ENCODE data around the gene POLA1.

POLA1 gene

DNA sequence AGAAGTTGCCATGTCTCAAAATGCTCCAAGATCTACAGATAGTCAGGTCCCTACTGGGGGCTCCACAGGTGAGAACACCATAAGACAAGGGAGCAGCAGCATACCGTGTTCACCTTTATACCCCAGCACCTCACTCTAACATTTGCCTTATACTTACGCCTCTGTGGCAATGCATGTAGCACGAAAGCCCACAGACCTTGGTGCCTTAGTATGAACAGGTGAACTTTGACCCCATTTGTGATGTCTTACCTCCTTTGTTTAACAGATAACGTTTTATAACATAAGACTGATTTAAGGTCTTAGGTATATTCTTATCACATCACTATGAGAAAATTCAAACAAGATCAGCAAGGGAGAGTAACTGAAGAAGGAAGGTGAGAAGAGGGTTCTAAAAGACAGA is 193.2 kb downstream of the POLA1 start:
- DNase-seq (ENCODE audit: low spot score in 2 of 2) = no peak
- H3K27me3 ChIP-seq (ENCODE audit: low read depth) = no peaks in the 10 kb centered on the region
- H3K4me1 ChIP-seq = peaks cover 19% of the 10 kb centered on the region
- peaks cover 20% of the 10 kb centered on the region for H3K36me3 ChIP-seq (replicated peaks)
- in situ Hi-C loops (cut with MboI; ENCODE audit: low sequenced_read_pairs) = no loop called here
- H3K4me3 ChIP-seq = no peak overlapping the region
- H3K9me3 ChIP-seq = no peaks in the 10 kb centered on the region

DNA sequence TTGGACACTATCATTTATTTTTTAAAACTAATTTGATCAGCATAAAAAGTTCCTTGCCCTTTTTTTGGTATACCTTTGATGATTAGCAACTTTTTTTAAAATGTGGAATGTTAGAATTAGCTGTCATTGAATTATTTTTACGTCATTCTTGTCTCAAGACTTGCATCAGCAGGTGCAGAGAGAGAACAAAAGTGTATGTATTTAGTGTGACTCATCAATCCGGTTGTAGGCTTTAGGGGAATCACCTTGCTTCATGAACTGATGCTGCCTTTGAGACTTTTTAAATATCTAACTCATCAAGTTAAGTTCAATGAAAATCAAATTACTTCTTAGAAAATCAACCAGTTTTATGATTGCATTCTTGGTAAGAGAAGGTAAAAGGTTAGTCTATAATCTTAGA is 197.0 kb downstream of the POLA1 start:
- peaks cover 31% of the 10 kb centered on the region for H3K36me3 ChIP-seq (replicated peaks)
- no peak overlapping the region for H3K4me3 ChIP-seq
- in situ Hi-C loops (cut with MboI; ENCODE audit: low sequenced_read_pairs) = no loop called here

DNA sequence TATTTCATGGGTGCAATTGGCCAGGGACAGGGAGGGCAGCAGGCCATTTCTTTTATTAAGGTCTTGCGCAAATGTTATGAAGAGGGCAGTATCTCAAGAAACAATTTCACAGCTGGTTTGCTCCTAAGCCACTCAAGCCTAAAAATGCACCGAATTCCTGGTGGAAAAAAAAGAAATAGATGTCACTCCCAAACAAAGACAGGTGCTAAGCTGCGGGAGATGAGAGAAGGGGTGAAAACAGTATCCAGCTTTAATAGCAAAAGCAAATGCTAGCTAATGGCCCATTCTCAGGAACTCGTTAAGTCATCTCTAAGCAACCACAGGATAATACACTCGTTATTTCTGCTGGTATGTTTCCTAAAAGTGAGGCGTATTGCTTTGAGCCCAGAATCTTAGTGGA is 205.7 kb downstream of the POLA1 start:
- peaks cover 15% of the 10 kb centered on the region for H3K4me1 ChIP-seq
- DNase-seq (ENCODE audit: low spot score in 2 of 2) = no peak
- no peak overlapping the region for H3K4me3 ChIP-seq
- H3K9me3 ChIP-seq = no peaks in the 10 kb centered on the region
- H3K27me3 ChIP-seq (ENCODE audit: low read depth) = no peaks in the 10 kb centered on the region
- peaks cover 6% of the 10 kb centered on the region for H3K36me3 ChIP-seq (replicated peaks)
- in situ Hi-C loops (cut with MboI; ENCODE audit: low sequenced_read_pairs) = no loop called here

More for the DNA sequence above, 197.0 kb downstream of the POLA1 start:
- no peaks in the 10 kb centered on the region for H3K4me1 ChIP-seq
- H3K9me3 ChIP-seq = no peaks in the 10 kb centered on the region
- H3K27me3 ChIP-seq (ENCODE audit: low read depth) = no peaks in the 10 kb centered on the region
- DNase-seq (ENCODE audit: low spot score in 2 of 2) = no peak

DNA sequence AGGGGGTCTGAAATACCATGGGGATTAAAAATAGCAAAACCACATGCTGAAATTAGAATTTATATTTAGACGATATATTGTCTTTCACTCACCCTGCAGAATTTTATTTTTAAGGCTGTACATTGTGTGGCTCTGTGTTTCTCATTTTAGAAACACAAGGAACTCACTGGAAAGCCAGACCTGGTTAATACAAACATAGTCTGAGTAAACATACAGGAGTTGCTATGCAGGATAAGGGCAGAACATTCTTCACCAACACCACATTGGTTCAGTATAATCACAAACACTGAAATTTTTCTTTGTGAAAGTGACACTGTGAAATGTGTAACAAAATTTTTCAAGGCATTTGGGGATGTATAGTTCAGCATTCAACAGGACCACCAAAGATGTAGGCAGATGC is 206.5 kb downstream of the POLA1 start:
- Histone ChIP-seq H3K36me3 (replicated peaks) (peaks cover 8% of the 10 kb centered on the region), H3K9me3 (no peaks in the 10 kb centered on the region), H3K4me3 (no peak overlapping the region), H3K27me3 (ENCODE audit: low read depth) (no peaks in the 10 kb centered on the region), H3K4me1 (peaks cover 15% of the 10 kb centered on the region)
- in situ Hi-C loops (cut with MboI; ENCODE audit: low sequenced_read_pairs) = no loop called here
- DNase-seq (ENCODE audit: low spot score in 2 of 2) = no peak

DNA sequence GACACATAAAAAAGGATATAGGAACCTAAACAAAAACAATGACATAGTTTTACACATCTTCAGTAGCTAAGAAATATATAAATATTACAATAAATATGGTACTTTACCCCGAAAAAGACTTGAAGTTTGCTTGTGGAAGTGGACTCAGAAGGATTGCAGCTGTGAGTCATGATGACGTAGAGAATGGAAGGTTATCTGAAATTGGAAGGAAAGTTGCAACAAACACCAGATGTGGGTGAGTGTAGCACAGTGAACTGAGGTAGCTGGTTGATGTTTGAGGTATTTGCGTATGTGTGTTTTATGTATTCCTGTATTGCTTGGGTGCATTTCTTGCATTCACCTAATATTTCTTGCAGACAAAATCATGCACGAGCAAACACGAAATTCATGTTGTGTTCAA is 209.1 kb downstream of the POLA1 start:
- Histone ChIP-seq H3K4me3 (no peak overlapping the region), H3K4me1 (peaks cover 11% of the 10 kb centered on the region), H3K9me3 (no peaks in the 10 kb centered on the region), H3K27me3 (ENCODE audit: low read depth) (no peaks in the 10 kb centered on the region), H3K36me3 (replicated peaks) (peaks cover 8% of the 10 kb centered on the region)
- DNase-seq (ENCODE audit: low spot score in 2 of 2) = no peak
- in situ Hi-C loops (cut with MboI; ENCODE audit: low sequenced_read_pairs) = no loop called here

DNA sequence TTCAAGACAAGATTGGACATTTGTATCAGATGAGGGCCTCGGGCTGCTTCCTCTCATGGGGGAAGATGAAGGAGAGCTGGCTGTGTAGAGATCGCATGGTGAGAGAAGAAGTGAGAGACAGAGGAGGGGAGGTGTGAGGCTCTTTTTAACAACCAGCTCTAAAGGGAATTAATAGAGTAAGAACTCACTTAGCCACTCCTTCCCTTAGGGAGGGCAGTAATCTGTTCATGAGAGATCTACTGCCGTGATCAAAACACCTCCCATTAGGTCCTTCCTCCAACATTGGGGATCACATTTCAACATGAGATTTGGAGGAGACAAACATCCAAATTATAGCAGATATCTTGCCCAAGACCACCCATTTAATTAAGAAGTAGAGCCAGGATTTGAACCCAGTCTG is 225.0 kb downstream of the POLA1 start:
- in situ Hi-C loops (cut with MboI; ENCODE audit: low sequenced_read_pairs) = no loop called here
- H3K36me3 ChIP-seq (replicated peaks) = peaks cover 8% of the 10 kb centered on the region
- H3K4me3 ChIP-seq = no peak overlapping the region
- H3K9me3 ChIP-seq = no peaks in the 10 kb centered on the region
- no peaks in the 10 kb centered on the region for H3K27me3 ChIP-seq (ENCODE audit: low read depth)
- no peak for DNase-seq (ENCODE audit: low spot score in 2 of 2)
- H3K4me1 ChIP-seq = peaks cover 28% of the 10 kb centered on the region

DNA sequence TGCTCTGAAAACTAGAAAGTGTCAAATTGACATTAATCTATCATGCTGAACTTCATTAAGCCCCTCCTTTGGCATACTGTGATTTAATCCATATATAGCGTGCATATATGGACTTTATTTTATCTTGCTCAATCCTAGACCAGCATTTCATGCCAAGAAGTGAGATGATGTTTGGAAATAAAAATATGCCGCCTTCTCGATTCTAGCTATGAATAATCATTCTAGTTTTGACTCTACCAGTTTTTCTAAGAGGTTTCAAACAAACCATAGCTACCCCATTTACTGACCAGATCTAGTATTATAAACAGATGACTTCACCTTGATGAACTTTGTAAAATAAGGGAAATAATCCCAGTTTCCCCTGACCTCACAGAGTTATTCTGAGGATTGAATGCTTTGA is 227.1 kb downstream of the POLA1 start:
- Histone ChIP-seq H3K27me3 (ENCODE audit: low read depth) (no peaks in the 10 kb centered on the region), H3K4me1 (peaks cover 28% of the 10 kb centered on the region), H3K9me3 (no peaks in the 10 kb centered on the region), H3K4me3 (no peak overlapping the region), H3K36me3 (replicated peaks) (peaks cover 14% of the 10 kb centered on the region)
- DNase-seq (ENCODE audit: low spot score in 2 of 2) = no peak
- in situ Hi-C loops (cut with MboI; ENCODE audit: low sequenced_read_pairs) = no loop called here

DNA sequence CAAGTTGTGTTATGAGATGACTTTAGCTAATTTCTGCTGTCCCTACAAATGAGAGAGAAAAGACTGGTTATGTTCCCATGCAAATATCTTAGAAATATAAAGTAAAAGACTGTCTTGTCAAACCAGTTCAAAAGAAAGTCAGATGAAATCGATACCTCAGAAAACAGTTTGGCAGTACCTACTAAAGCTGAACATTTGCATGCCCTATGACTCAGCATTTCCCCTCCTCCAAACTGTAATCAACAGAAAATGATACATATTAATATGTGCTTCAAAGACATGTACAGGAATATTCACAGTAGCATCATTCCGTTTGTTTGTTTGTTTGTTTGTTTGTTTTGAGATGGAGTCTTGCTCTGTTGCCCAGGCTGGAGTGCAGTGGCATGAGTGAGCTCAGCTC is 231.7 kb downstream of the POLA1 start:
- no peak overlapping the region for H3K4me3 ChIP-seq
- no peak for DNase-seq (ENCODE audit: low spot score in 2 of 2)
- H3K27me3 ChIP-seq (ENCODE audit: low read depth) = no peaks in the 10 kb centered on the region
- peaks cover 14% of the 10 kb centered on the region for H3K36me3 ChIP-seq (replicated peaks)
- H3K4me1 ChIP-seq = peaks cover 13% of the 10 kb centered on the region
- H3K9me3 ChIP-seq = no peaks in the 10 kb centered on the region
- in situ Hi-C loops (cut with MboI; ENCODE audit: low sequenced_read_pairs) = no loop called here

DNA sequence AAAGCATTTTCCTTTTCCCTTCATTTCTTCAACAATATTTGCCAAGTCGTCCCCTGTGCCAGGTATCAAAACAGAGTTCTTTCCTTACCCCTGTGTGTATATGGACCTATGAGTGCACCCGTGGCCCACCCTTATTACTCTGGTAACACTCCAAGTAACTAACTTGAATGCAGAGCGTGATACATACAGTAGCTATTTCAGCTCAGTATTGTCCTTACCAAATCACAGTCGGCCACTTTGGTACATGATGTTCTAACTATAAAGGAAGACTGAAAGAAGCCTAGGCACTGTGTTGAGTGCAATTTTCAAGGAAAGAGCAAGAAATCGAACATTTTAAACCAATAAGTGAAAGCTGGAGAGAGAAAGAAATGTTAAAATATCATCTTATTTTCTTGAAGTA is 233.7 kb downstream of the POLA1 start:
- in situ Hi-C loops (cut with MboI; ENCODE audit: low sequenced_read_pairs) = no loop called here
- H3K36me3 ChIP-seq (replicated peaks) = peaks cover 13% of the 10 kb centered on the region
- H3K4me3 ChIP-seq = no peak overlapping the region
- DNase-seq (ENCODE audit: low spot score in 2 of 2) = no peak
- H3K9me3 ChIP-seq = no peaks in the 10 kb centered on the region
- peaks cover 8% of the 10 kb centered on the region; the same call in 1 of the 2 replicates for H3K4me1 ChIP-seq
- no peaks in the 10 kb centered on the region for H3K27me3 ChIP-seq (ENCODE audit: low read depth)

DNA sequence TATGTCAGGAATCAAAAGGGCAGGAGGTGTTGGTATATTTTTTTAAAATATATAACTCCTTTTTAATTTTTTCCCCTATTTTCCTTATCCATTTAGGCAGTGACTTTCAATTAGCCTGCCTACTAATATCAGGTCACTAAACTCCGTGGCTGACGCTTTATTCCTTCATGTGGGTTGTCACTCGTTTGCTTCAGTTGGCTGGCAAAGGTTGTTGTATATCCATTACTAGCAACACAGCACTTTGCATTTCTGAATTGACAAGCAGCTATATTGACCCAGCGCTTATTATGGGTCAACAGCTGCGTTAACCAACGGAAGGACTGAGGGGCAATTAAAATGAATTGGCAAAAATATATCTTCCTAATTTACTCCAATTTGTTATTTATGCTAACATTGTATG is 234.4 kb downstream of the POLA1 start:
- in situ Hi-C loops (cut with MboI; ENCODE audit: low sequenced_read_pairs) = no loop called here
- Histone ChIP-seq H3K9me3 (no peaks in the 10 kb centered on the region), H3K36me3 (replicated peaks) (peaks cover 17% of the 10 kb centered on the region), H3K4me3 (no peak overlapping the region), H3K27me3 (ENCODE audit: low read depth) (no peaks in the 10 kb centered on the region), H3K4me1 (peaks cover 8% of the 10 kb centered on the region; the same call in 1 of the 2 replicates)
- no peak for DNase-seq (ENCODE audit: low spot score in 2 of 2)

DNA sequence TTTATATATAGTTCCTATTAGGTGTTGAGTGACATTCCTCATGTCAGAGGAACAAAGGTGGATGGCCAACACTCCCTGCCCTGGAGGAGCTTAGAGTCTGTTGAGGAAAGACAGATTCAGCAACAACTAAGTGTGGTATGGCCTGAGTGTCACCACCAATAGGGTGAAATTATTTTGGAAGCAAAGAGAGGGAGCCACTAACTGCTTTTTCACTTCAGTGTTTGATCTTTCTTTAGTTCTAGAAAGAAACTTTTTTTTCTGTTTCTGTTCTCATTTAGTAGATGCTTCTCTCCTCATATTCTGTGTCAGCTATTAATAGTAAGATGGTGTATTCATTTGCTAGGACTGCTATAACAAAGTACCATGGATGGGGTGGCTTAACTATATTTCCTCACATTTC is 240.6 kb downstream of the POLA1 start:
- in situ Hi-C loops (cut with MboI; ENCODE audit: low sequenced_read_pairs) = no loop called here
- H3K36me3 ChIP-seq (replicated peaks) = peaks cover 21% of the 10 kb centered on the region

DNA sequence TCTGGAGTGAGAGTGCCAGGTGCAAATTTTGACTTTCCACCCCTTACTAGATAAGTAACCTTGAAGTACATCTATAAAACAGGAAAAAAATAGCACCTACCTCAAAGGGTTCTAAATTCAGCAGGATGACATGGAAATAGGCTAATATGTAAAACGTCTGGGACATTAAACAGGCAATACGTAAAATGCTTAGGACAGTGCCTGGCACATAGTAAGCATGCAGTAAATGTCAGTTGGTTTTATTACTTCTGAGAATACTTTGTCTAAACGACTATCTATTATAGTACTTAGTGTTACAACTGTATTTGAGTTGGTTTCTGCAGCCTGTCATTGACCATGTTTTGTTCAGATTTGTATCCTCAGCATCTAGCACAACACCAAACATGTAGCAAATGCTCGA is 251.3 kb downstream of the POLA1 start:
- Histone ChIP-seq H3K27me3 (ENCODE audit: low read depth) (no peaks in the 10 kb centered on the region), H3K36me3 (replicated peaks) (no peaks in the 10 kb centered on the region), H3K9me3 (no peaks in the 10 kb centered on the region), H3K4me3 (no peak overlapping the region), H3K4me1 (peaks cover 22% of the 10 kb centered on the region)
- in situ Hi-C loops (cut with MboI; ENCODE audit: low sequenced_read_pairs) = no loop called here
- DNase-seq (ENCODE audit: low spot score in 2 of 2) = no peak

More for the DNA sequence above, 240.6 kb downstream of the POLA1 start:
- Histone ChIP-seq H3K4me3 (no peak overlapping the region), H3K9me3 (no peaks in the 10 kb centered on the region), H3K4me1 (peaks cover 4% of the 10 kb centered on the region; the same call in 1 of the 2 replicates), H3K27me3 (ENCODE audit: low read depth) (no peaks in the 10 kb centered on the region)
- no peak for DNase-seq (ENCODE audit: low spot score in 2 of 2)

DNA sequence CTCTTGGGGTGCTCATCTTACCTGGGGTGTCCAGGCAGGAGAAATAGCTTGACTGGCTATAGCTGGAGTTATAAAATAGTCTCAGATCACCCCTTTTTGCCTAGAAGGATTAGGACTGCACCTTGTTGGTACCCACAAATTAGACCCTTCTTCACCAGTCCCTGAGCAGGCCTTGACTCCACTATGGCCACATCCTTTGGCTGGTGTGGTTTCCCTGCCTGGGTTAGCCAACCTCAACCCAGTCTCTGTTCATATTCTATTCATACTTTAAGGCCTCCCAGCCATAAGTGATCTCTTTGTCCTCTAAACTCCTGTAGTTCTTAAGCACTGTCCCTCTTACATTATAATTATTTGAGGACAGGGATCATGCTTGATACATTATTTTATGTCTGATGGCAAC is 252.7 kb downstream of the POLA1 start:
- Histone ChIP-seq H3K4me1 (peaks cover 13% of the 10 kb centered on the region), H3K4me3 (no peak overlapping the region), H3K36me3 (replicated peaks) (no peaks in the 10 kb centered on the region), H3K9me3 (no peaks in the 10 kb centered on the region), H3K27me3 (ENCODE audit: low read depth) (no peaks in the 10 kb centered on the region)
- DNase-seq (ENCODE audit: low spot score in 2 of 2) = no peak
- in situ Hi-C loops (cut with MboI; ENCODE audit: low sequenced_read_pairs) = no loop called here

DNA sequence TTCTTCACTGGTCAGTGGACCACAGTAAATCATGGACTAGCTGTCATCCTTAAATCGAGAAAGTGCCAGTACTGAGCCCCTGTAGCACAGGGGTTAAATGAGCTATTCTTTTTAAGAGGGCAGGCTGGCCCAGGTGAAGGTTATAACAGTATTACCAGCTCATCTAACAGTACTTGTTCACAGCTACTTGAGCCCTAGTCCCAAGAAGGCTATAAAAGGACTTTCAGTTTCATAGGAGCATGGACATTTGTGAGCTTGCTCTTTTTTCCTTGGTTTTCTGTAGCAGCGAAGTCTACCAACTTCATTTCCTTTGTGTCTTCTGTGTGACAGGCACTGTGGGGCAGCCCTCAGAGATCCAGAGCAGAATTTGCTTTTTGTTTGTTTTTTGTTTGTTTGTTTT is 261.0 kb downstream of the POLA1 start:
- Histone ChIP-seq H3K4me1 (peaks cover 20% of the 10 kb centered on the region), H3K4me3 (no peak overlapping the region), H3K9me3 (no peaks in the 10 kb centered on the region), H3K27me3 (ENCODE audit: low read depth) (no peaks in the 10 kb centered on the region), H3K36me3 (replicated peaks) (no peaks in the 10 kb centered on the region)
- in situ Hi-C loops (cut with MboI; ENCODE audit: low sequenced_read_pairs) = no loop called here
- DNase-seq (ENCODE audit: low spot score in 2 of 2) = no peak

DNA sequence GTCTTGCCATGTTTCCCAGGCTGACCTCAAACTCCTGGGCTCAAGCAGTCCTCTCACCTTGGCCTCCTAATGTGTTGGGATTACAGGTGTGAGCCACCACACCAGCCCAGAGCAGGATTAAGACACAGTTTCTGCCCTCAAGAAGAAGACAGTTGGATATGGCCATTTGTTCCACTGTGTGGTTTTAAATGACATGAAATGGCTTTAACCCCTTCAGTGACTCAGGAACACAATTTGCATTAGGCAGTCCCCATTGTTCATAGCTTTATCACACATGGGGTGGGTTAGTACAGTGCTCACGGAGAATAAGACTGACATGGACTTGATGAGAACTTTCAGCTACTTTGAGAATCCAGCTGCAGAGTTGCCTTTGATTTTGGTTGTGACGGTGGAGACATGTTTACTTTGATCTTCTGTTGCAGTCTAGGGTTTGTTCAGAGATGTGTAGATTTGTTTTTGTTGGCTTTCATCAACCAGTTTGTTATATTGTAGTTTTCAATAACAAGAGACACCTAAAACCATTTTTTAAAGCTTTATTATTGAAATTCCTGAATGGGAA is 261.7 kb downstream of the POLA1 start:
- no peaks in the 10 kb centered on the region for H3K9me3 ChIP-seq
- H3K36me3 ChIP-seq (replicated peaks) = no peaks in the 10 kb centered on the region
- H3K27me3 ChIP-seq (ENCODE audit: low read depth) = no peaks in the 10 kb centered on the region
- DNase-seq (ENCODE audit: low spot score in 2 of 2) = no peak
- no peak overlapping the region for H3K4me3 ChIP-seq
- in situ Hi-C loops (cut with MboI; ENCODE audit: low sequenced_read_pairs) = no loop called here
- H3K4me1 ChIP-seq = peaks cover 20% of the 10 kb centered on the region

Measured in HAP-1 (cell line).